ENCODE measurements around the gene KCNH3.

GRCh38 chr12:49493900-49494299 lies 44.9 kb upstream of the KCNH3 start:
- TF ChIP-seq, protein P1, sequence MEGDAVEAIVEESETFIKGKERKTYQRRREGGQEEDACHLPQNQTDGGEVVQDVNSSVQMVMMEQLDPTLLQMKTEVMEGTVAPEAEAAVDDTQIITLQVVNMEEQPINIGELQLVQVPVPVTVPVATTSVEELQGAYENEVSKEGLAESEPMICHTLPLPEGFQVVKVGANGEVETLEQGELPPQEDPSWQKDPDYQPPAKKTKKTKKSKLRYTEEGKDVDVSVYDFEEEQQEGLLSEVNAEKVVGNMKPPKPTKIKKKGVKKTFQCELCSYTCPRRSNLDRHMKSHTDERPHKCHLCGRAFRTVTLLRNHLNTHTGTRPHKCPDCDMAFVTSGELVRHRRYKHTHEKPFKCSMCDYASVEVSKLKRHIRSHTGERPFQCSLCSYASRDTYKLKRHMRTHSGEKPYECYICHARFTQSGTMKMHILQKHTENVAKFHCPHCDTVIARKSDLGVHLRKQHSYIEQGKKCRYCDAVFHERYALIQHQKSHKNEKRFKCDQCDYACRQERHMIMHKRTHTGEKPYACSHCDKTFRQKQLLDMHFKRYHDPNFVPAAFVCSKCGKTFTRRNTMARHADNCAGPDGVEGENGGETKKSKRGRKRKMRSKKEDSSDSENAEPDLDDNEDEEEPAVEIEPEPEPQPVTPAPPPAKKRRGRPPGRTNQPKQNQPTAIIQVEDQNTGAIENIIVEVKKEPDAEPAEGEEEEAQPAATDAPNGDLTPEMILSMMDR (IDR thresholded peaks at IDR 0.05), result no peak
- no peak for TF ChIP-seq POLR2A (IDR thresholded peaks at IDR 0.05)

Data from Peyer's patch (tissue), 4 donors.